CD4-positive, alpha-beta T cell (primary cell): ENCODE results near the gene CTIF. TPM values are rescaled to one million over a fixed set of nuclear protein-coding genes. Genes with fewer than 3 reads are reported as not detected.

ENCODE experiments used
- ATAC-seq: fragments of 200-7000 bp; cut with Tn5 transposase; one replicate; pipeline ENCODE4 v1.10.0; 2022; ENCODE audit warnings: mild to moderate bottlenecking; ENCODE audit not compliant: poor library complexity
- CTCF ChIA-PET: fragments of 350-600 bp; sonication (Branson Sonifier 250); formaldehyde crosslinking; loops from one replicate; lab custom pipeline; 2021; ENCODE audit warnings: antibody characterized with exemption, inconsistent platforms; lab: Charles Lee
- POLR2A ChIA-PET: fragments of 350-600 bp; sonication (Branson Sonifier 250); formaldehyde crosslinking; loops from one replicate; lab custom pipeline; 2021; ENCODE audit warnings: antibody characterized with exemption, inconsistent platforms; lab: Charles Lee
- DNase-seq, 14 experiments: peaks; one replicate each; pipeline ENCODE4 v3.0.0-alpha.2; 2013 to 2020; ENCODE audit warnings: mixed read lengths in 2 of 14
- H3K27ac ChIP-seq, 2 donors: one replicate each; pipeline versions ENCODE4 v1.5.1 to v1.7.0; 2013; ENCODE audit warnings: low read length in 2 of 2, low read depth in 1 of 2, mild to moderate bottlenecking in 1 of 2
- H3K27me3 ChIP-seq, 2 experiments: 1 replicate in 1 of 2; 2 replicates in 1 of 2; pipeline versions ENCODE4 v1.6.1 to v1.7.0; 2013; ENCODE audit warnings: low read length in 2 of 2, control low read depth in 1 of 2, mild to moderate bottlenecking in 1 of 2, moderate library complexity in 1 of 2; ENCODE audit not compliant: insufficient read depth in 2 of 2, control insufficient read depth in 1 of 2
- H3K36me3 ChIP-seq: one replicate; pipeline ENCODE4 v1.6.1; 2013; ENCODE audit warnings: low read length, control low read depth; ENCODE audit not compliant: insufficient read depth
- H3K4me1 ChIP-seq: one replicate; pipeline ENCODE4 v1.6.1; 2013; ENCODE audit warnings: low read length, control low read depth; ENCODE audit not compliant: insufficient read depth
- H3K4me3 ChIP-seq: one replicate; pipeline ENCODE4 v1.5.1; 2013; ENCODE audit warnings: mild to moderate bottlenecking, low read length, moderate library complexity
- H3K9me3 ChIP-seq, 2 experiments: 1 replicate in 1 of 2; 2 replicates in 1 of 2; pipeline versions ENCODE4 v1.6.1 to v1.7.0; 2013; ENCODE audit warnings: low read length in 2 of 2, mild to moderate bottlenecking in 2 of 2, control low read depth in 1 of 2, moderate library complexity in 1 of 2; ENCODE audit not compliant: control insufficient read depth in 1 of 2, insufficient read depth in 1 of 2
- H3K27ac Mint-ChIP-seq: one replicate; pipeline ENCODE4 v1.8.0; 2020; ENCODE audit warnings: mixed read lengths
- H3K27me3 Mint-ChIP-seq: one replicate; pipeline ENCODE4 v1.8.0; 2021; ENCODE audit warnings: mixed read lengths
- H3K36me3 Mint-ChIP-seq: one replicate; pipeline ENCODE4 v1.8.0; 2021; ENCODE audit warnings: low read depth, mixed read lengths
- H3K4me1 Mint-ChIP-seq: one replicate; pipeline ENCODE4 v1.8.0; 2021; ENCODE audit warnings: low read depth, mixed read lengths
- H3K4me3 Mint-ChIP-seq: one replicate; pipeline ENCODE4 v1.8.0; 2020; ENCODE audit warnings: mild to moderate bottlenecking, mixed read lengths
- H3K9me3 Mint-ChIP-seq: one replicate; pipeline ENCODE4 v1.8.0; 2020; ENCODE audit warnings: mixed read lengths
- CTCF ChIP-seq: fragments of 200-600 bp; IDR thresholded peaks from one replicate; pipeline ENCODE4 v1.8.0; 2022; ENCODE audit warnings: antibody characterized with exemption, mild to moderate bottlenecking
- intact Hi-C, 2 experiments: fragments of 100-400 bp; cut with DNase I in 1 of 2; cut with micrococcal nuclease in 1 of 2; formaldehyde crosslinking; loops; one replicate each; pipeline versions ENCODE4 v1.15.1 to v1.9.0; 2023 to 2025; cut with DNase I, micrococcal nuclease
- total RNA-seq, 174 experiments: library from RNA in 2 of 174; stranded (reverse) in 2 of 174; gene quantifications; one replicate each; pipeline ENCODE4 v1.2.3 and lab custom pipeline; 2021 to 2026

Gene CTIF
- total RNA-seq, 2 experiments from 2014 or later: 1.1 to 2.9 TPM

GRCh38 chr18:48888773-48889080 lies 349.9 kb downstream of the CTIF start:
- Histone ChIP-seq H3K27ac (no peak overlapping the region), H3K4me1 (peaks cover 2% of the 10 kb centered on the region), H3K4me3 (no peak overlapping the region), H3K36me3 (no peaks in the 10 kb centered on the region), H3K27me3 (no peaks in the 10 kb centered on the region), H3K9me3 (no peaks in the 10 kb centered on the region)
- no peaks in the 10 kb centered on the region for H3K36me3 Mint-ChIP-seq
- no peaks in the 10 kb centered on the region for H3K27me3 Mint-ChIP-seq
- DNase-seq (no peak), ATAC-seq (no peak)
- ChIA-PET POLR2A (no interaction called here), CTCF (no interaction called here)
- intact Hi-C loops: no loop called here
- H3K9me3 Mint-ChIP-seq: no peaks in the 10 kb centered on the region
- no peaks in the 10 kb centered on the region for H3K4me1 Mint-ChIP-seq
- no peak overlapping the region for H3K27ac Mint-ChIP-seq
- TF ChIP-seq CTCF: no peak
- H3K4me3 Mint-ChIP-seq: no peak overlapping the region

GRCh38 chr18:48889115-48889941 lies 350.5 kb downstream of the CTIF start:
- intact Hi-C loops: no loop called here

GRCh38 chr18:48889981-48890762 lies 351.3 kb downstream of the CTIF start:
- Mint-ChIP-seq H3K4me3 (no peak overlapping the region), H3K27ac (no peak overlapping the region), H3K27me3 (no peaks in the 10 kb centered on the region), H3K9me3 (no peaks in the 10 kb centered on the region), H3K4me1 (no peaks in the 10 kb centered on the region), H3K36me3 (no peaks in the 10 kb centered on the region)
- CTCF ChIA-PET: no interaction called here
- intact Hi-C loops: no loop called here
- Histone ChIP-seq H3K36me3 (no peaks in the 10 kb centered on the region), H3K9me3 (no peaks in the 10 kb centered on the region), H3K27me3 (no peaks in the 10 kb centered on the region), H3K4me3 (no peak overlapping the region), H3K4me1 (no peaks in the 10 kb centered on the region), H3K27ac (no peak overlapping the region)
- POLR2A ChIA-PET: no interaction called here
- no peak for ATAC-seq
- no peak for TF ChIP-seq CTCF
- DNase-seq: no peak

More at GRCh38 chr18:48889115-48889941, 350.5 kb downstream of the CTIF start:
- H3K4me3 Mint-ChIP-seq: no peak overlapping the region
- H3K36me3 Mint-ChIP-seq: no peaks in the 10 kb centered on the region
- no peak for DNase-seq
- H3K9me3 Mint-ChIP-seq: no peaks in the 10 kb centered on the region
- no peak for ATAC-seq
- Histone ChIP-seq H3K4me1 (peaks cover 2% of the 10 kb centered on the region), H3K4me3 (no peak overlapping the region), H3K36me3 (no peaks in the 10 kb centered on the region), H3K9me3 (no peaks in the 10 kb centered on the region), H3K27ac (no peak overlapping the region), H3K27me3 (no peaks in the 10 kb centered on the region)
- no peaks in the 10 kb centered on the region for H3K27me3 Mint-ChIP-seq
- POLR2A ChIA-PET: no interaction called here
- H3K4me1 Mint-ChIP-seq: no peaks in the 10 kb centered on the region
- TF ChIP-seq CTCF: no peak
- CTCF ChIA-PET: no interaction called here
- H3K27ac Mint-ChIP-seq: no peak overlapping the region
